IgD-negative memory B cell (primary cell): Measurements from ENCODE around the gene SLC5A11. TPM values are rescaled to one million over a fixed set of nuclear protein-coding genes. Genes with fewer than 3 reads are reported as not detected.
"Not testable (repeated sequence)": the region's sequence is repeated elsewhere in the genome, so short reads cannot be mapped to it uniquely, and the experiment has no call there.

Source experiments
- H3K27ac Mint-ChIP-seq, 3 donors: one replicate each; pipeline ENCODE4 v1.8.0; 2020 to 2022; ENCODE audit warnings: mild to moderate bottlenecking in 3 of 3, mixed read lengths in 3 of 3, moderate library complexity in 1 of 3
- H3K27me3 Mint-ChIP-seq: one replicate; pipeline ENCODE4 v1.8.0; 2021; ENCODE audit warnings: mixed read lengths
- H3K36me3 Mint-ChIP-seq: one replicate; pipeline ENCODE4 v1.8.0; 2020; ENCODE audit warnings: mild to moderate bottlenecking, mixed read lengths
- H3K4me1 Mint-ChIP-seq, 3 donors: one replicate each; pipeline ENCODE4 v1.8.0; 2020 to 2022; ENCODE audit warnings: mixed read lengths in 3 of 3, mild to moderate bottlenecking in 1 of 3
- H3K4me3 Mint-ChIP-seq, 4 donors: one replicate each; pipeline ENCODE4 v1.8.0; 2020 to 2022; ENCODE audit warnings: mild to moderate bottlenecking in 4 of 4, mixed read lengths in 4 of 4, moderate library complexity in 3 of 4
- H3K9me3 Mint-ChIP-seq, 3 donors: one replicate each; pipeline ENCODE4 v1.8.0; 2020 to 2021; ENCODE audit warnings: mixed read lengths in 3 of 3, mild to moderate bottlenecking in 1 of 3
- polyA plus RNA-seq: library from polyadenylated mRNA; unstranded; fragments of 300-500 nt; fragmentation: Illumina TruSeq; gene quantifications from one replicate; pipeline ENCODE4 v1.2.3, GENCODE V29; 2021

SLC5A11 gene
- polyA plus RNA-seq, 1 donor from 2014 or later, result 0.13 TPM

- Mint-ChIP-seq H3K36me3 (peaks cover 5% of the 10 kb centered on the region), H3K4me3 (no peak overlapping the region), H3K4me1 (no peaks in the 10 kb centered on the region), H3K9me3 (no peaks in the 10 kb centered on the region), H3K27ac (no peak overlapping the region), H3K27me3 (no peaks in the 10 kb centered on the region)
These were observed 990 bp downstream of the SLC5A11 start for GRCh38 chr16:24846548-24847357.

GRCh38 chr16:24847358-24847664 is 1.5 kb downstream of the SLC5A11 start:
- Mint-ChIP-seq H3K27me3 (no peaks in the 10 kb centered on the region), H3K9me3 (no peaks in the 10 kb centered on the region), H3K4me3 (no peak overlapping the region), H3K27ac (no peak overlapping the region), H3K36me3 (peaks cover 5% of the 10 kb centered on the region), H3K4me1 (no peaks in the 10 kb centered on the region)

- Mint-ChIP-seq H3K4me3 (no peak overlapping the region), H3K4me1 (no peaks in the 10 kb centered on the region), H3K36me3 (peaks cover 2% of the 10 kb centered on the region), H3K27me3 (no peaks in the 10 kb centered on the region), H3K9me3 (no peaks in the 10 kb centered on the region), H3K27ac (no peak overlapping the region)
These were observed 2.3 kb downstream of the SLC5A11 start for GRCh38 chr16:24848065-24848464.

- Mint-ChIP-seq H3K4me1 (no peaks in the 10 kb centered on the region), H3K27me3 (no peaks in the 10 kb centered on the region), H3K36me3 (no peaks in the 10 kb centered on the region), H3K27ac (no peak overlapping the region), H3K4me3 (no peak overlapping the region), H3K9me3 (no peaks in the 10 kb centered on the region)
These were observed 3.9 kb downstream of the SLC5A11 start for GRCh38 chr16:24849641-24850040.

- no peak overlapping the region for H3K27ac Mint-ChIP-seq
- no peak overlapping the region for H3K4me3 Mint-ChIP-seq
- no peaks in the 10 kb centered on the region for H3K4me1 Mint-ChIP-seq
- no peaks in the 10 kb centered on the region for H3K9me3 Mint-ChIP-seq
- H3K27me3 Mint-ChIP-seq, result no peaks in the 10 kb centered on the region
- peaks cover 1% of the 10 kb centered on the region for H3K36me3 Mint-ChIP-seq
These were observed 4.7 kb downstream of the SLC5A11 start for GRCh38 chr16:24850289-24850938.

GRCh38 chr16:24851700-24852099 is 5.9 kb downstream of the SLC5A11 start:
- peaks cover 1% of the 10 kb centered on the region for H3K36me3 Mint-ChIP-seq
- H3K4me3 Mint-ChIP-seq, result no peak overlapping the region
- H3K4me1 Mint-ChIP-seq, result no peaks in the 10 kb centered on the region
- H3K9me3 Mint-ChIP-seq, result no peaks in the 10 kb centered on the region
- H3K27ac Mint-ChIP-seq, result no peak overlapping the region
- no peaks in the 10 kb centered on the region for H3K27me3 Mint-ChIP-seq

- no peaks in the 10 kb centered on the region for H3K9me3 Mint-ChIP-seq
- H3K27me3 Mint-ChIP-seq, result peaks cover 1% of the 10 kb centered on the region
- H3K36me3 Mint-ChIP-seq, result peaks cover 1% of the 10 kb centered on the region
- no peak overlapping the region for H3K4me3 Mint-ChIP-seq
- H3K4me1 Mint-ChIP-seq, result no peaks in the 10 kb centered on the region
- no peak overlapping the region for H3K27ac Mint-ChIP-seq
These were observed 6.5 kb downstream of the SLC5A11 start for GRCh38 chr16:24852281-24852721.

GRCh38 chr16:24853169-24853824 is 7.5 kb downstream of the SLC5A11 start:
- Mint-ChIP-seq H3K36me3 (peaks cover 1% of the 10 kb centered on the region), H3K27me3 (peaks cover 1% of the 10 kb centered on the region), H3K27ac (no peak overlapping the region), H3K4me1 (no peaks in the 10 kb centered on the region), H3K9me3 (no peaks in the 10 kb centered on the region), H3K4me3 (no peak overlapping the region)

- H3K27me3 Mint-ChIP-seq, result peaks cover 1% of the 10 kb centered on the region
- no peak overlapping the region for H3K27ac Mint-ChIP-seq
- H3K9me3 Mint-ChIP-seq, result no peaks in the 10 kb centered on the region
- H3K4me1 Mint-ChIP-seq, result no peaks in the 10 kb centered on the region
- no peak overlapping the region for H3K4me3 Mint-ChIP-seq
- H3K36me3 Mint-ChIP-seq, result peaks cover 1% of the 10 kb centered on the region
These were observed 8.1 kb downstream of the SLC5A11 start for GRCh38 chr16:24853830-24854229.

GRCh38 chr16:24854607-24855171 is 8.9 kb downstream of the SLC5A11 start:
- H3K27me3 Mint-ChIP-seq, result peaks cover 3% of the 10 kb centered on the region
- peaks cover 1% of the 10 kb centered on the region for H3K36me3 Mint-ChIP-seq
- H3K9me3 Mint-ChIP-seq, result no peaks in the 10 kb centered on the region
- no peak overlapping the region for H3K27ac Mint-ChIP-seq
- H3K4me1 Mint-ChIP-seq, result no peaks in the 10 kb centered on the region
- peak overlapping the region in 1 of 4 donors; percentile 68 for H3K4me3 Mint-ChIP-seq

GRCh38 chr16:24855678-24856077 is 9.9 kb downstream of the SLC5A11 start:
- Mint-ChIP-seq H3K27ac (no peak overlapping the region), H3K4me1 (no peaks in the 10 kb centered on the region), H3K27me3 (peaks cover 3% of the 10 kb centered on the region), H3K36me3 (peaks cover 1% of the 10 kb centered on the region), H3K9me3 (no peaks in the 10 kb centered on the region), H3K4me3 (no peak overlapping the region)

GRCh38 chr16:24856871-24857270 is 11.1 kb downstream of the SLC5A11 start:
- not testable (repeated sequence) for H3K36me3 Mint-ChIP-seq

GRCh38 chr16:24858219-24859041 is 12.7 kb downstream of the SLC5A11 start:
- peaks cover 6% of the 10 kb centered on the region for H3K27me3 Mint-ChIP-seq
- no peak overlapping the region for H3K27ac Mint-ChIP-seq
- H3K4me1 Mint-ChIP-seq, result no peaks in the 10 kb centered on the region
- H3K9me3 Mint-ChIP-seq, result peaks cover 0 to 3% (median 0%) of the 10 kb centered on the region in 3 donors
- no peak overlapping the region for H3K4me3 Mint-ChIP-seq
- peaks cover 1% of the 10 kb centered on the region for H3K36me3 Mint-ChIP-seq

More at GRCh38 chr16:24856871-24857270, 11.1 kb downstream of the SLC5A11 start:
- not testable (repeated sequence) for H3K27me3 Mint-ChIP-seq, H3K4me1 Mint-ChIP-seq, H3K9me3 Mint-ChIP-seq, H3K4me3 Mint-ChIP-seq, H3K27ac Mint-ChIP-seq

GRCh38 chr16:24861461-24861860 is 15.7 kb downstream of the SLC5A11 start:
- Mint-ChIP-seq H3K4me3 (no peak overlapping the region), H3K27me3 (peaks cover 6% of the 10 kb centered on the region), H3K27ac (no peak overlapping the region), H3K36me3 (peaks cover 5% of the 10 kb centered on the region), H3K9me3 (peaks cover 3 to 10% (median 10%) of the 10 kb centered on the region in 3 donors), H3K4me1 (no peaks in the 10 kb centered on the region)
